AG10803 (cell line): ENCODE measurements around the gene ADAM11.

ENCODE experiments used
- DNase-seq: peaks from one replicate; pipeline ENCODE4 v3.0.0; 2010; ENCODE audit warnings: low read depth
- H3K4me3 ChIP-seq: 2 replicates; pipeline ENCODE4 v1.5.1; 2011; ENCODE audit warnings: mild to moderate bottlenecking, low read length, control low read depth
- CTCF ChIP-seq: conservative IDR thresholded peaks from 2 replicates; pipeline ENCODE4 v1.5.1; 2011; ENCODE audit warnings: mild to moderate bottlenecking, low read length, control low read depth, inconsistent platforms

Gene ADAM11

GRCh38 chr17:44830359-44831288 lies 71.8 kb downstream of the ADAM11 start:
- peak; percentile 41 for DNase-seq
- H3K4me3 ChIP-seq, result peak overlapping the region; percentile 83
- no peak for TF ChIP-seq CTCF

GRCh38 chr17:44831371-44831770 lies 72.6 kb downstream of the ADAM11 start:
- DNase-seq, result no peak
- no peak overlapping the region; the same call in 1 of the 2 replicates for H3K4me3 ChIP-seq
- no peak for TF ChIP-seq CTCF
